ENCODE results near the gene PRUNE2. TPM values are rescaled to one million over a fixed set of nuclear protein-coding genes. Genes with fewer than 3 reads are reported as not detected.

Gene PRUNE2
- total and polyA plus RNA-seq, 2 of the 8 experiments (the other 6 are each of a cell fraction or from before 2014, with no cell fraction given) = 5.5 to 13.3 TPM

- Histone ChIP-seq H2BK15ac (ENCODE audit: low read length) (no peak overlapping the region), H3K79me2 (ENCODE audit: control insufficient read depth in 1 of 2, insufficient read depth in 2 of 2, low read length in 2 of 2) (no peaks in the 10 kb centered on the region), H3K27ac (ENCODE audit: low read depth, low read length) (no peak overlapping the region), H2BK12ac (ENCODE audit: low read depth, low read length) (no peak overlapping the region), H2BK5ac (ENCODE audit: low read depth, low read length) (no peak overlapping the region), H3K18ac (ENCODE audit: extremely low read depth, low read length) (no peak overlapping the region), H2BK120ac (replicated peaks; ENCODE audit: low read depth, low read length) (no peak overlapping the region), H3K4me2 (ENCODE audit: insufficient read depth in 1 of 2, low read depth in 2 of 2, low read length in 2 of 2) (no peak overlapping the region), H2AFZ (ENCODE audit: low read length) (no peak overlapping the region), H4K8ac (ENCODE audit: extremely low read depth, insufficient read depth, low read length) (no peak overlapping the region), H3K23ac (ENCODE audit: insufficient read length) (no peak overlapping the region), H4K5ac (ENCODE audit: insufficient read length, low read depth, low read length) (no peak overlapping the region), H3K4ac (replicated peaks; ENCODE audit: insufficient read length, low read depth, low read length) (no peak overlapping the region), H3K56ac (replicated peaks; ENCODE audit: insufficient read length, low read depth, low read length) (no peak overlapping the region), H3K79me1 (ENCODE audit: low read depth, low read length) (no peaks in the 10 kb centered on the region), H3K4me1 (replicated peaks in 1 of 4; ENCODE audit: control insufficient read depth in 3 of 4, insufficient read depth in 4 of 4, low read length in 3 of 4) (no peaks in the 10 kb centered on the region), H2AK5ac (ENCODE audit: low read depth, low read length) (no peak overlapping the region), H2BK20ac (ENCODE audit: low read length) (no peak overlapping the region), H3K9me3 (ENCODE audit: insufficient read depth in 2 of 2, low read depth in 1 of 2, low read length in 1 of 2) (no peaks in the 10 kb centered on the region), H3K23me2 (ENCODE audit: low read depth, low read length) (no peaks in the 10 kb centered on the region), H4K20me1 (replicated peaks in 1 of 2; ENCODE audit: control insufficient read depth in 1 of 2, insufficient read depth in 2 of 2, low read length in 2 of 2) (no peaks in the 10 kb centered on the region), H3K36me3 (ENCODE audit: control insufficient read depth in 2 of 4, insufficient read depth in 4 of 4, low read length in 3 of 4) (no peaks in the 10 kb centered on the region; a peak in 1 of 8 replicates), H3K14ac (ENCODE audit: insufficient read length) (no peak overlapping the region), H3K27me3 (replicated peaks in 1 of 4; ENCODE audit: control insufficient read depth in 3 of 4, extremely low read depth in 1 of 4, insufficient read depth in 3 of 4, low read length in 3 of 4) (no peaks in the 10 kb centered on the region), H4K91ac (replicated peaks; ENCODE audit: insufficient read length, low read length) (no peak overlapping the region), H3K4me3 (ENCODE audit: extremely low read depth in 1 of 4, insufficient read depth in 2 of 4, low read depth in 3 of 4, low read length in 4 of 4) (no peak overlapping the region), H3K9ac (replicated peaks in 1 of 4; ENCODE audit: extremely low read depth in 1 of 4, low read depth in 3 of 4, low read length in 3 of 4) (no peak overlapping the region)
- no peak for TF ChIP-seq CBX8 (IDR thresholded peaks at IDR 0.05; ENCODE audit: borderline replicate concordance, low read depth, low read length)
- TF ChIP-seq TCF12 (IDR thresholded peaks at IDR 0.05; ENCODE audit: low read depth, low read length) = no peak
- TF ChIP-seq KDM5A (IDR thresholded peaks at IDR 0.05; ENCODE audit: low read length) = no peak
- no peak for TF ChIP-seq KDM1A (IDR thresholded peaks at IDR 0.05; ENCODE audit: borderline replicate concordance, low read length)
- no peak for TF ChIP-seq POLR2AphosphoS5 (IDR thresholded peaks at IDR 0.05; ENCODE audit: low read depth, low read length)
- no peak for TF ChIP-seq NANOG (IDR thresholded peaks at IDR 0.05; ENCODE audit: insufficient read depth, low read depth, low read length, poor library complexity, severe bottlenecking)
- no peak for TF ChIP-seq SIX5 (IDR thresholded peaks at IDR 0.05; ENCODE audit: low read depth, low read length)
- no peak for TF ChIP-seq JUND (IDR thresholded peaks at IDR 0.05; ENCODE audit: low read length)
- no peak for TF ChIP-seq BACH1 (IDR thresholded peaks at IDR 0.05; ENCODE audit: low read length)
- no peak for TF ChIP-seq TAF7 (optimal IDR thresholded peaks at IDR 0.05; ENCODE audit: borderline replicate concordance, low read depth, low read length)
- TF ChIP-seq EZH2 (IDR thresholded peaks at IDR 0.05; ENCODE audit: low read depth, low read length, severe bottlenecking) = no peak
- no peak for TF ChIP-seq HDAC6 (IDR thresholded peaks at IDR 0.05; ENCODE audit: low read depth, low read length)
- TF ChIP-seq NRF1 (IDR thresholded peaks at IDR 0.05; ENCODE audit: low read depth, low read length) = no peak
- TF ChIP-seq EP300 (IDR thresholded peaks at IDR 0.05; ENCODE audit: borderline replicate concordance in 1 of 2, low read depth in 2 of 2, low read length in 2 of 2) = no peak
- TF ChIP-seq SUZ12 (IDR thresholded peaks at IDR 0.05; ENCODE audit: low read length) = no peak
- no peak for TF ChIP-seq CREB1 (IDR thresholded peaks at IDR 0.05)
- no peak for FAIRE-seq
- DNase-seq (ENCODE audit: low read depth in 1 of 2, low spot score in 2 of 2) = no peak
- POLR2A ChIA-PET (ENCODE audit: partially characterized antibody) = no interaction called here
- WGBS, 2 experiments (ENCODE audit: extremely low coverage in 1 of 2, insufficient coverage in 1 of 2, insufficient read length in 1 of 2, insufficient replicate concordance in 2 of 2, low coverage in 1 of 2, low lambda C conversion rate in 2 of 2, missing lambda C conversion rate in 1 of 2) = 82% methylated on average over 1 of the region's 1 CpG; no CpG with 5 or more reads in 1 of the 2 experiments
- CTCF ChIA-PET (ENCODE audit: partially characterized antibody) = interaction anchor here (2.5 kb wide), 1 partner anchor 10 kb away, joined by 6 read pairs; no protein-coding TSS in a partner anchor
These were observed 88.4 kb downstream of the PRUNE2 start for GRCh38 chr9:76817489-76817888.

Data from H1 (cell line).